Omental fat pad (tissue), 4 donors: Measurements from ENCODE around the gene SIK3. TPM values are rescaled to one million over a fixed set of nuclear protein-coding genes. Genes with fewer than 3 reads are reported as not detected.
A peak's percentile ranks its signal among the peaks of the same experiment; 100 is the strongest.

Experiments used
- ATAC-seq: fragments of 150-250 bp; one replicate; pipeline ENCODE4 v1.9.1; 2016; ENCODE audit warnings: mild to moderate bottlenecking, moderate library complexity; ENCODE audit not compliant: low FRiP score
- DNase-seq: peaks from one replicate; pipeline ENCODE4 v3.0.0-alpha.2; 2019; ENCODE audit warnings: low spot score
- CTCF ChIP-seq, 3 donors: fragments of 450-650 bp; IDR thresholded peaks; one replicate each; pipeline ENCODE4 v1.5.1; 2016 to 2017; ENCODE audit warnings: antibody characterized with exemption in 3 of 3, mild to moderate bottlenecking in 3 of 3, moderate library complexity in 2 of 3
- total RNA-seq, 4 donors: library from RNA; depleted of rRNA; stranded (reverse); fragments of >200 nt; gene quantifications; one replicate each; pipeline ENCODE4 v1.1.0, GENCODE V29; 2016

The SIK3 gene
- total RNA-seq, 4 donors from 2014 or later: 31.2 to 54.6 (median 50.2) TPM

- ATAC-seq (no peak), DNase-seq (no peak)
- TF ChIP-seq CTCF (IDR thresholded peaks at IDR 0.05): no peak
Observed at GRCh38 chr11:116935514-116935913, 162.7 kb downstream of the SIK3 start.

GRCh38 chr11:116935089-116935488 lies 163.1 kb downstream of the SIK3 start:
- DNase-seq: no peak
- no peak for TF ChIP-seq CTCF (IDR thresholded peaks at IDR 0.05)

GRCh38 chr11:116933961-116934360 lies 164.3 kb downstream of the SIK3 start:
- no peak for DNase-seq
- ATAC-seq: no peak
- TF ChIP-seq CTCF (IDR thresholded peaks at IDR 0.05): no peak

More at GRCh38 chr11:116935089-116935488, 163.1 kb downstream of the SIK3 start:
- no peak for ATAC-seq

- no peak for TF ChIP-seq CTCF (IDR thresholded peaks at IDR 0.05)
- ATAC-seq: no peak
Observed at GRCh38 chr11:116932181-116932580, 166.0 kb downstream of the SIK3 start.

GRCh38 chr11:116931206-116931953 lies 166.8 kb downstream of the SIK3 start:
- ATAC-seq: peak; percentile 64
- DNase-seq: no peak
- no peak for TF ChIP-seq CTCF (IDR thresholded peaks at IDR 0.05)

More at GRCh38 chr11:116932181-116932580, 166.0 kb downstream of the SIK3 start:
- DNase-seq: no peak

- no peak for TF ChIP-seq CTCF (IDR thresholded peaks at IDR 0.05)
- ATAC-seq (no peak), DNase-seq (no peak)
Observed at GRCh38 chr11:116930586-116930985, 167.6 kb downstream of the SIK3 start.

GRCh38 chr11:116930177-116930576 lies 168.1 kb downstream of the SIK3 start:
- DNase-seq (no peak), ATAC-seq (no peak)
- TF ChIP-seq CTCF (IDR thresholded peaks at IDR 0.05): no peak
